ENCODE measurements around the gene ATF6B. TPM values are rescaled to one million over a fixed set of nuclear protein-coding genes. Genes with fewer than 3 reads are reported as not detected.

Gene ATF6B
- total and polyA plus RNA-seq, 2 experiments from 2014 or later = 24.9 to 26.1 TPM

- TF ChIP-seq REST (IDR thresholded peaks at IDR 0.05; ENCODE audit: unreplicated experiment) = no peak
- TF ChIP-seq, protein P1, sequence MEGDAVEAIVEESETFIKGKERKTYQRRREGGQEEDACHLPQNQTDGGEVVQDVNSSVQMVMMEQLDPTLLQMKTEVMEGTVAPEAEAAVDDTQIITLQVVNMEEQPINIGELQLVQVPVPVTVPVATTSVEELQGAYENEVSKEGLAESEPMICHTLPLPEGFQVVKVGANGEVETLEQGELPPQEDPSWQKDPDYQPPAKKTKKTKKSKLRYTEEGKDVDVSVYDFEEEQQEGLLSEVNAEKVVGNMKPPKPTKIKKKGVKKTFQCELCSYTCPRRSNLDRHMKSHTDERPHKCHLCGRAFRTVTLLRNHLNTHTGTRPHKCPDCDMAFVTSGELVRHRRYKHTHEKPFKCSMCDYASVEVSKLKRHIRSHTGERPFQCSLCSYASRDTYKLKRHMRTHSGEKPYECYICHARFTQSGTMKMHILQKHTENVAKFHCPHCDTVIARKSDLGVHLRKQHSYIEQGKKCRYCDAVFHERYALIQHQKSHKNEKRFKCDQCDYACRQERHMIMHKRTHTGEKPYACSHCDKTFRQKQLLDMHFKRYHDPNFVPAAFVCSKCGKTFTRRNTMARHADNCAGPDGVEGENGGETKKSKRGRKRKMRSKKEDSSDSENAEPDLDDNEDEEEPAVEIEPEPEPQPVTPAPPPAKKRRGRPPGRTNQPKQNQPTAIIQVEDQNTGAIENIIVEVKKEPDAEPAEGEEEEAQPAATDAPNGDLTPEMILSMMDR (conservative IDR thresholded peaks at IDR 0.05; ENCODE audit: low read depth in 2 of 2) = no peak
Observed at GRCh38 chr6:32075781-32076180, 52.3 kb downstream of the ATF6B start (continued).

- H3K4me1 Mint-ChIP-seq = peaks cover 20% of the 10 kb centered on the region
- DNase-seq (ENCODE audit: low spot score) = no peak
- no peak overlapping the region for H3K27ac ChIP-seq (ENCODE audit: low read depth)
- TF ChIP-seq, protein P2, sequence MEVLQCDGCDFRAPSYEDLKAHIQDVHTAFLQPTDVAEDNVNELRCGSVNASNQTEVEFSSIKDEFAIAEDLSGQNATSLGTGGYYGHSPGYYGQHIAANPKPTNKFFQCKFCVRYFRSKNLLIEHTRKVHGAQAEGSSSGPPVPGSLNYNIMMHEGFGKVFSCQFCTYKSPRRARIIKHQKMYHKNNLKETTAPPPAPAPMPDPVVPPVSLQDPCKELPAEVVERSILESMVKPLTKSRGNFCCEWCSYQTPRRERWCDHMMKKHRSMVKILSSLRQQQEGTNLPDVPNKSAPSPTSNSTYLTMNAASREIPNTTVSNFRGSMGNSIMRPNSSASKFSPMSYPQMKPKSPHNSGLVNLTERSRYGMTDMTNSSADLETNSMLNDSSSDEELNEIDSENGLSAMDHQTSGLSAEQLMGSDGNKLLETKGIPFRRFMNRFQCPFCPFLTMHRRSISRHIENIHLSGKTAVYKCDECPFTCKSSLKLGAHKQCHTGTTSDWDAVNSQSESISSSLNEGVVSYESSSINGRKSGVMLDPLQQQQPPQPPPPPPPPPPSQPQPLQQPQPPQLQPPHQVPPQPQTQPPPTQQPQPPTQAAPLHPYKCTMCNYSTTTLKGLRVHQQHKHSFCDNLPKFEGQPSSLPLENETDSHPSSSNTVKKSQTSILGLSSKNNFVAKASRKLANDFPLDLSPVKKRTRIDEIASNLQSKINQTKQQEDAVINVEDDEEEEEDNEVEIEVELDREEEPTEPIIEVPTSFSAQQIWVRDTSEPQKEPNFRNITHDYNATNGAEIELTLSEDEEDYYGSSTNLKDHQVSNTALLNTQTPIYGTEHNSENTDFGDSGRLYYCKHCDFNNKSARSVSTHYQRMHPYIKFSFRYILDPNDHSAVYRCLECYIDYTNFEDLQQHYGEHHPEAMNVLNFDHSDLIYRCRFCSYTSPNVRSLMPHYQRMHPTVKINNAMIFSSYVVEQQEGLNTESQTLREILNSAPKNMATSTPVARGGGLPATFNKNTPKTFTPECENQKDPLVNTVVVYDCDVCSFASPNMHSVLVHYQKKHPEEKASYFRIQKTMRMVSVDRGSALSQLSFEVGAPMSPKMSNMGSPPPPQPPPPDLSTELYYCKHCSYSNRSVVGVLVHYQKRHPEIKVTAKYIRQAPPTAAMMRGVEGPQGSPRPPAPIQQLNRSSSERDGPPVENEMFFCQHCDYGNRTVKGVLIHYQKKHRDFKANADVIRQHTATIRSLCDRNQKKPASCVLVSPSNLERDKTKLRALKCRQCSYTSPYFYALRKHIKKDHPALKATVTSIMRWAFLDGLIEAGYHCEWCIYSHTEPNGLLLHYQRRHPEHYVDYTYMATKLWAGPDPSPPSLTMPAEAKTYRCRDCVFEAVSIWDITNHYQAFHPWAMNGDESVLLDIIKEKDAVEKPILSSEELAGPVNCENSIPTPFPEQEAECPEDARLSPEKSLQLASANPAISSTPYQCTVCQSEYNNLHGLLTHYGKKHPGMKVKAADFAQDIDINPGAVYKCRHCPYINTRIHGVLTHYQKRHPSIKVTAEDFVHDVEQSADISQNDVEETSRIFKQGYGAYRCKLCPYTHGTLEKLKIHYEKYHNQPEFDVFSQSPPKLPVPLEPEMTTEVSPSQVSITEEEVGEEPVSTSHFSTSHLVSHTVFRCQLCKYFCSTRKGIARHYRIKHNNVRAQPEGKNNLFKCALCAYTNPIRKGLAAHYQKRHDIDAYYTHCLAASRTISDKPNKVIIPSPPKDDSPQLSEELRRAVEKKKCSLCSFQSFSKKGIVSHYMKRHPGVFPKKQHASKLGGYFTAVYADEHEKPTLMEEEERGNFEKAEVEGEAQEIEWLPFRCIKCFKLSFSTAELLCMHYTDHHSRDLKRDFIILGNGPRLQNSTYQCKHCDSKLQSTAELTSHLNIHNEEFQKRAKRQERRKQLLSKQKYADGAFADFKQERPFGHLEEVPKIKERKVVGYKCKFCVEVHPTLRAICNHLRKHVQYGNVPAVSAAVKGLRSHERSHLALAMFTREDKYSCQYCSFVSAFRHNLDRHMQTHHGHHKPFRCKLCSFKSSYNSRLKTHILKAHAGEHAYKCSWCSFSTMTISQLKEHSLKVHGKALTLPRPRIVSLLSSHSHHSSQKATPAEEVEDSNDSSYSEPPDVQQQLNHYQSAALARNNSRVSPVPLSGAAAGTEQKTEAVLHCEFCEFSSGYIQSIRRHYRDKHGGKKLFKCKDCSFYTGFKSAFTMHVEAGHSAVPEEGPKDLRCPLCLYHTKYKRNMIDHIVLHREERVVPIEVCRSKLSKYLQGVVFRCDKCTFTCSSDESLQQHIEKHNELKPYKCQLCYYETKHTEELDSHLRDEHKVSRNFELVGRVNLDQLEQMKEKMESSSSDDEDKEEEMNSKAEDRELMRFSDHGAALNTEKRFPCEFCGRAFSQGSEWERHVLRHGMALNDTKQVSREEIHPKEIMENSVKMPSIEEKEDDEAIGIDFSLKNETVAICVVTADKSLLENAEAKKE (CRISPR knock-in tag; IDR thresholded peaks at IDR 0.05) = no peak
- no peak for TF ChIP-seq EZH2 (IDR thresholded peaks at IDR 0.05; ENCODE audit: low read depth, unreplicated experiment)
- TF ChIP-seq EZH2phosphoT487 (IDR thresholded peaks at IDR 0.05; ENCODE audit: unreplicated experiment) = no peak
- no peak for TF ChIP-seq NANOG (IDR thresholded peaks at IDR 0.05; ENCODE audit: borderline replicate concordance)
- TF ChIP-seq REST (IDR thresholded peaks at IDR 0.05; ENCODE audit: unreplicated experiment) = no peak
- no peak for TF ChIP-seq ZNF331 (CRISPR knock-in tag; IDR thresholded peaks at IDR 0.05; ENCODE audit: low read depth)
- no peak for TF ChIP-seq JUNB (IDR thresholded peaks at IDR 0.05; ENCODE audit: unreplicated experiment)
Observed at GRCh38 chr6:32074996-32075532, 53.0 kb downstream of the ATF6B start.

More at GRCh38 chr6:32074996-32075532, 53.0 kb downstream of the ATF6B start:
- no peaks in the 10 kb centered on the region; the same call in 2 of the 3 replicates for H3K36me3 Mint-ChIP-seq (ENCODE audit: low read depth)
- no peak overlapping the region for H3K27ac Mint-ChIP-seq
- no peak overlapping the region for H3K4me3 ChIP-seq
- no peak overlapping the region for H3K4me2 ChIP-seq
- H3K36me3 ChIP-seq (ENCODE audit: insufficient read depth) = no peaks in the 10 kb centered on the region
- peaks cover 13% of the 10 kb centered on the region for H3K27me3 Mint-ChIP-seq (ENCODE audit: insufficient read depth, low read depth, poor library complexity)
- H3K27me3 ChIP-seq (ENCODE audit: insufficient read depth) = no peaks in the 10 kb centered on the region
- H3K4me3 Mint-ChIP-seq = no peak overlapping the region
- H3K79me2 ChIP-seq (replicated peaks; ENCODE audit: insufficient read depth) = no peaks in the 10 kb centered on the region
- no peak overlapping the region for H2AFZ ChIP-seq
- no peaks in the 10 kb centered on the region for H3K9me2 ChIP-seq (ENCODE audit: insufficient read depth)
- H4K20me1 ChIP-seq (replicated peaks; ENCODE audit: insufficient read depth) = no peaks in the 10 kb centered on the region
- no peaks in the 10 kb centered on the region for H3F3A ChIP-seq (replicated peaks; ENCODE audit: low read depth)
- no peaks in the 10 kb centered on the region for H3K9me3 Mint-ChIP-seq
- no peaks in the 10 kb centered on the region; the same call in 1 of the 2 replicates for H3K4me1 ChIP-seq (ENCODE audit: insufficient read depth)
- no peak for ATAC-seq

Data from GM23338 (cell line).